GM12892 (cell line): ENCODE measurements around the gene SEC61A2.

Experiments
- POLR2A ChIP-seq: IDR thresholded peaks from 2 replicates; pipeline ENCODE4 v1.6.1; 2011; ENCODE audit warnings: low read depth, low read length, control low read depth
- TAF1 ChIP-seq: IDR thresholded peaks from 2 replicates; pipeline ENCODE4 v1.6.1; 2011; ENCODE audit warnings: low read depth, mild to moderate bottlenecking, control low read depth, low read length, borderline replicate concordance

DNA sequence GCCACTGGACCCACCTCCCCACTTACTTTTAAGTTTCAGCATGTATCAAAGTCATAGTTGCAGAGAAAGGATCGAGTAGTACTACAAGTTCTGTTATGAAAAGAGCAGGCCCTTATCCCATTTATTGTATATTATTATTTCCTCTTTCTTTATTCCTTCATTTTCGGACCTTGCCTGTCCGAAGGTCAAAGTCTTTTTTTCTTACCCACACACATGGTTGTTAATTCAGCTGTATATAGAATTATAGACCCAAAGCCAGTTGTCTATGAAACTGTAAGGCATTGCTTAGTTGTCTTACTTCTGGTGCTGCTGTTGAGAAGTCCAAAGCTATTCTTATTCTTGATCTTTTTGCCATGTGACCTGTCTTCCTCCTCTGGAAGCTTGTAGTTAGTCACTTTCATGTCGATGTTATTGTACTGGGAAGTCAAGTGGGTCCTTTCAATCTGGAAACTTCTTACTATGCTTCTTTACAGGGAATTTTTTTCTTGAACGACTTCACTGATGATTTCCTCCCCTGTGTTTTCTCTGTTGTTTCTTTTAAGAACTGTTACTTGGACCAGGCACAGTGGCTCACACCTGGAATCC is 57.9 kb downstream of the SEC61A2 start:
- TF ChIP-seq POLR2A (no peak), TAF1 (no peak)
